Upper lobe of left lung (tissue), 4 donors: ENCODE data around the gene KRTAP10-9.
"Not testable (repeated sequence)": the region's sequence is repeated elsewhere in the genome, so short reads cannot be mapped to it uniquely, and the experiment has no call there.

ENCODE experiments used
- CTCF ChIP-seq, 6 experiments: fragments of 450-650 bp in 4 of 6; fragments of 200-600 bp in 2 of 6; sonication (generic) in 2 of 6; IDR thresholded peaks; one replicate each; pipeline ENCODE4 v1.5.1; 2016 to 2019; ENCODE audit warnings: antibody characterized with exemption in 6 of 6
- EP300 ChIP-seq, 4 donors: sonication (generic); formaldehyde crosslinking; IDR thresholded peaks; one replicate each; pipeline ENCODE4 v1.5.1; 2017; ENCODE audit warnings: antibody characterized with exemption in 4 of 4, control low read depth in 2 of 4
- POLR2A ChIP-seq, 4 donors: fragments of 450-650 bp; IDR thresholded peaks; one replicate each; pipeline ENCODE4 v1.5.1; 2016 to 2017; ENCODE audit warnings: antibody characterized with exemption in 4 of 4, mild to moderate bottlenecking in 2 of 4

- TF ChIP-seq POLR2A, CTCF, EP300 (IDR thresholded peaks at IDR 0.05): not testable (repeated sequence)
Measured at GRCh38 chr21:44627181-44627822, 409 bp downstream of the KRTAP10-9 start.
